SU-DHL-6 (cell line): ENCODE results near the gene ADAR.

Source experiments
- CTCF ChIP-seq: fragments of 200-600 bp; sonication (generic); IDR thresholded peaks from one replicate; pipeline ENCODE4 v1.5.1; 2017; ENCODE audit warnings: antibody characterized with exemption, mild to moderate bottlenecking, low read length, moderate library complexity; ENCODE audit not compliant: insufficient read depth, poor library complexity, severe bottlenecking
- EZH2phosphoT487 ChIP-seq: fragments of 200-600 bp; sonication (generic), shearing (Covaris generic); conservative IDR thresholded peaks from 2 replicates; pipeline ENCODE4 v1.6.1; 2018; ENCODE audit warnings: mild to moderate bottlenecking, antibody characterized with exemption, low read length, moderate library complexity, mixed read lengths

DNA sequence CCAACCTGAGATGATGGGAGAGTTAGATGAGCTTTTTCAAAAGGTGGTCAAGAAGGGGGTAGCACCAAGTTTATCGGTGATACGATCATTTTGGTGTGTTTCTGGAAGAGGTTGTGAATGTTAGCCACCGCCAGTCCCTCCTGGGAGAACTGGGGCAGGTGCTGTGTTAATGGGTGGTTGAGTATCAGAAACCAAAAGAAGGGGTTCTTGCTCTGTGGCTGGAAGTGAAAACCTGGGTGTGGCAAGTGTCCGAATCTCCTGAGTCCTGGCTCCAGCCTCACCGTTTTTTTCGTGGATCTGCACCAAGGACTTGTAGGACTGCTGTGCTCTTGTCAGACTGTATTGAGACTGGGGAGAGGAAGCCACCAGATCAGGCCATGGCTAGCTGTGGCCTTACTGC, 57.3 kb downstream of the ADAR start:
- TF ChIP-seq CTCF (no peak), EZH2phosphoT487 (no peak)
